H1 (cell line): ENCODE measurements around the gene PRKN. TPM values are rescaled to one million over a fixed set of nuclear protein-coding genes. Genes with fewer than 3 reads are reported as not detected.

ENCODE experiments used
- CTCF ChIA-PET: fragments of 300-600 bp; sonication (Branson Sonifier 250); formaldehyde crosslinking; loops from one replicate; lab custom pipeline; 2021; ENCODE audit not compliant: partially characterized antibody; lab: Charles Lee
- POLR2A ChIA-PET: fragments of 300-600 bp; sonication (Branson Sonifier 250); formaldehyde crosslinking; loops from one replicate; lab custom pipeline; 2021; ENCODE audit warnings: inconsistent platforms; ENCODE audit not compliant: partially characterized antibody; lab: Charles Lee
- DNase-seq, 2 experiments: peaks; one replicate each; pipeline versions ENCODE4 v3.0.0 to v3.0.0-alpha.2; 2010 to 2022; ENCODE audit warnings: low spot score in 2 of 2, low read depth in 1 of 2, mixed read lengths in 1 of 2
- FAIRE-seq: peaks from 2 replicates; lab custom pipeline; 2011; peaks lifted over from hg19 to GRCh38; lab: Jason Lieb, UNC
- H2AFZ ChIP-seq: 2 replicates; pipeline ENCODE4 v1.8.1; 2012; ENCODE audit warnings: low read length, inconsistent platforms
- H2AK5ac ChIP-seq: 2 replicates; pipeline ENCODE4 v1.6.1; 2013; ENCODE audit warnings: low read depth, low read length
- H2BK120ac ChIP-seq: replicated peaks from 2 replicates; pipeline ENCODE3; 2013; ENCODE audit warnings: low read depth, low read length, inconsistent platforms
- H2BK12ac ChIP-seq: 2 replicates; pipeline ENCODE4 v1.6.1; 2013; ENCODE audit warnings: low read depth, low read length
- H2BK15ac ChIP-seq: 2 replicates; pipeline ENCODE4 v1.6.1; 2013; ENCODE audit warnings: low read length
- H2BK20ac ChIP-seq: 2 replicates; pipeline ENCODE4 v1.6.1; 2013; ENCODE audit warnings: low read length
- H2BK5ac ChIP-seq: 2 replicates; pipeline ENCODE4 v1.6.1; 2013; ENCODE audit warnings: low read depth, low read length
- H3K14ac ChIP-seq: 2 replicates; pipeline ENCODE4 v1.6.1; 2013; ENCODE audit warnings: inconsistent platforms; ENCODE audit not compliant: insufficient read length
- H3K18ac ChIP-seq: 2 replicates; pipeline ENCODE4 v1.6.1; 2013; ENCODE audit warnings: low read length; ENCODE audit errors: extremely low read depth
- H3K23ac ChIP-seq: 2 replicates; pipeline ENCODE4 v1.6.1; 2013; ENCODE audit warnings: inconsistent platforms; ENCODE audit not compliant: insufficient read length
- H3K23me2 ChIP-seq: 2 replicates; pipeline ENCODE4 v1.6.1; 2013; ENCODE audit warnings: low read depth, low read length
- H3K27ac ChIP-seq: 2 replicates; pipeline ENCODE4 v1.6.1; 2011; ENCODE audit warnings: low read depth, low read length, inconsistent platforms
- H3K27me3 ChIP-seq, 4 experiments: replicated peaks in 1 of 4; 1 replicate in 1 of 4; 2 replicates in 3 of 4; pipeline versions ENCODE4 v1.6.1 to v1.8.1; 2011 to 2013; ENCODE audit warnings: low read length in 3 of 4, mild to moderate bottlenecking in 3 of 4, inconsistent platforms in 2 of 4, mixed read lengths in 2 of 4, moderate library complexity in 1 of 4; ENCODE audit not compliant: control insufficient read depth in 3 of 4, insufficient read depth in 3 of 4; ENCODE audit errors: extremely low read depth in 1 of 4
- H3K36me3 ChIP-seq, 4 experiments: 2 replicates each; pipeline versions ENCODE4 v1.6.1 to v1.8.1; 2011 to 2013; ENCODE audit warnings: mild to moderate bottlenecking in 4 of 4, low read length in 3 of 4, moderate library complexity in 2 of 4, control low read depth in 1 of 4, inconsistent platforms in 1 of 4; ENCODE audit not compliant: insufficient read depth in 4 of 4, control insufficient read depth in 2 of 4
- H3K4ac ChIP-seq: replicated peaks from 2 replicates; pipeline ENCODE3; 2013; ENCODE audit warnings: low read length, low read depth, mixed read lengths, inconsistent platforms; ENCODE audit not compliant: insufficient read length
- H3K4me1 ChIP-seq, 4 experiments: replicated peaks in 1 of 4; 1 replicate in 1 of 4; 2 replicates in 3 of 4; pipeline versions ENCODE4 v1.6.1 to v1.8.1; 2011 to 2013; ENCODE audit warnings: low read length in 3 of 4, inconsistent platforms in 2 of 4, mixed read lengths in 1 of 4; ENCODE audit not compliant: insufficient read depth in 4 of 4, control insufficient read depth in 3 of 4
- H3K4me2 ChIP-seq, 2 experiments: 2 replicates each; pipeline versions ENCODE4 v1.6.1 to v1.8.1; 2011 to 2013; ENCODE audit warnings: low read depth in 2 of 2, low read length in 2 of 2, control low read depth in 1 of 2, inconsistent platforms in 1 of 2, mild to moderate bottlenecking in 1 of 2; ENCODE audit not compliant: insufficient read depth in 1 of 2
- H3K4me3 ChIP-seq, 4 experiments: fragments of 200-600, 300-600 bp in 1 of 4; sonication (generic), shearing (Covaris generic), sonication (Bioruptor Twin) in 1 of 4; 2 replicates each; pipeline versions ENCODE4 v1.5.1 to v1.8.1; 2011 to 2016; ENCODE audit warnings: low read length in 4 of 4, low read depth in 3 of 4, control low read depth in 2 of 4, inconsistent platforms in 2 of 4, mild to moderate bottlenecking in 2 of 4, mixed read lengths in 1 of 4, moderate library complexity in 1 of 4; ENCODE audit not compliant: insufficient read depth in 2 of 4; ENCODE audit errors: extremely low read depth in 1 of 4
- H3K56ac ChIP-seq: replicated peaks from 2 replicates; pipeline ENCODE3; 2013; ENCODE audit warnings: low read depth, mild to moderate bottlenecking, mixed read lengths, low read length, inconsistent platforms; ENCODE audit not compliant: insufficient read length
- H3K79me1 ChIP-seq: 2 replicates; pipeline ENCODE4 v1.6.1; 2013; ENCODE audit warnings: low read depth, low read length, control low read depth
- H3K79me2 ChIP-seq, 2 experiments: 2 replicates each; pipeline versions ENCODE4 v1.6.1 to v1.8.1; 2012 to 2013; ENCODE audit warnings: low read length in 2 of 2, mild to moderate bottlenecking in 2 of 2, inconsistent platforms in 1 of 2; ENCODE audit not compliant: insufficient read depth in 2 of 2, control insufficient read depth in 1 of 2
- H3K9ac ChIP-seq, 4 experiments: replicated peaks in 1 of 4; 1 replicate in 1 of 4; 2 replicates in 3 of 4; pipeline versions ENCODE4 v1.6.1 to v1.8.1; 2011 to 2013; ENCODE audit warnings: low read depth in 3 of 4, low read length in 3 of 4, control low read depth in 2 of 4, mild to moderate bottlenecking in 2 of 4, moderate library complexity in 2 of 4, inconsistent platforms in 1 of 4; ENCODE audit errors: extremely low read depth in 1 of 4
- H3K9me3 ChIP-seq, 2 experiments: 2 replicates each; pipeline versions ENCODE4 v1.6.1 to v1.8.1; 2012 to 2013; ENCODE audit warnings: mild to moderate bottlenecking in 2 of 2, moderate library complexity in 2 of 2, control low read depth in 1 of 2, inconsistent platforms in 1 of 2, low read depth in 1 of 2, low read length in 1 of 2, mixed read lengths in 1 of 2; ENCODE audit not compliant: insufficient read depth in 2 of 2
- H4K20me1 ChIP-seq, 2 experiments: replicated peaks in 1 of 2; 2 replicates each; pipeline versions ENCODE3 to v1.8.1; 2011 to 2013; ENCODE audit warnings: inconsistent platforms in 2 of 2, low read length in 2 of 2, mild to moderate bottlenecking in 1 of 2; ENCODE audit not compliant: insufficient read depth in 2 of 2, control insufficient read depth in 1 of 2
- H4K5ac ChIP-seq: 2 replicates; pipeline ENCODE4 v1.6.1; 2013; ENCODE audit warnings: low read length, low read depth, mixed read lengths, inconsistent platforms; ENCODE audit not compliant: insufficient read length
- H4K8ac ChIP-seq: 2 replicates; pipeline ENCODE4 v1.8.0; 2013; ENCODE audit warnings: mild to moderate bottlenecking, moderate library complexity, low read length, inconsistent platforms; ENCODE audit not compliant: insufficient read depth; ENCODE audit errors: extremely low read depth
- H4K91ac ChIP-seq: replicated peaks from 2 replicates; pipeline ENCODE3; 2013; ENCODE audit warnings: low read length, mixed read lengths, inconsistent platforms; ENCODE audit not compliant: insufficient read length
- EGR1 ChIP-seq: IDR thresholded peaks from 2 replicates; pipeline ENCODE4 v1.6.1; 2011; ENCODE audit warnings: low read depth, low read length, borderline replicate concordance
- JUN ChIP-seq: IDR thresholded peaks from 2 replicates; pipeline ENCODE4 v1.6.1; 2011; ENCODE audit warnings: low read depth, mild to moderate bottlenecking, improper control_type of control experiment, low read length
- JUND ChIP-seq: IDR thresholded peaks from 2 replicates; pipeline ENCODE4 v1.6.1; 2011; ENCODE audit warnings: mild to moderate bottlenecking, improper control_type of control experiment, low read length
- RBBP5 ChIP-seq: IDR thresholded peaks from 2 replicates; pipeline ENCODE4 v1.7.1; 2012; ENCODE audit warnings: low read depth, mild to moderate bottlenecking, inconsistent platforms, low read length, moderate library complexity, borderline replicate concordance
- RNF2 ChIP-seq: fragments of 200-900, 300-1000 bp; sonication (generic); IDR thresholded peaks from 2 replicates; pipeline ENCODE4 v1.7.1; 2016; ENCODE audit warnings: borderline replicate concordance, low read depth, mild to moderate bottlenecking, antibody characterized with exemption, low read length; ENCODE audit not compliant: poor library complexity, severe bottlenecking; ENCODE audit errors: missing control alignments
- RXRA ChIP-seq: IDR thresholded peaks from 2 replicates; pipeline ENCODE4 v1.6.1; 2011; ENCODE audit warnings: low read depth, mild to moderate bottlenecking, low read length, moderate library complexity; ENCODE audit not compliant: insufficient read depth
- SIRT6 ChIP-seq: IDR thresholded peaks from one replicate; pipeline ENCODE4 v1.7.1; 2012; ENCODE audit warnings: low read length, inconsistent platforms
- SP1 ChIP-seq: IDR thresholded peaks from 2 replicates; pipeline ENCODE4 v1.6.1; 2011; ENCODE audit warnings: low read depth, low read length
- SP4 ChIP-seq: IDR thresholded peaks from 2 replicates; pipeline ENCODE4 v1.6.1; 2012; ENCODE audit warnings: low read length, inconsistent platforms
- SRF ChIP-seq: IDR thresholded peaks from 2 replicates; pipeline ENCODE4 v1.6.1; 2011; ENCODE audit warnings: mild to moderate bottlenecking, low read depth, low read length, moderate library complexity
- SUZ12 ChIP-seq: fragments of 200-600 bp; sonication (generic); IDR thresholded peaks from 2 replicates; pipeline ENCODE4 v1.6.1; 2012; ENCODE audit warnings: mild to moderate bottlenecking, inconsistent platforms, low read length, moderate library complexity, mixed read lengths
- TEAD4 ChIP-seq: IDR thresholded peaks from 2 replicates; pipeline ENCODE4 v1.6.1; 2012; ENCODE audit warnings: low read depth, low read length, inconsistent platforms, mixed read lengths
- WGBS, 2 experiments: shearing (Covaris generic) in 1 of 2; methylation state at CpG; one replicate each; pipeline versions ENCODE4 v1.1.6 to v1.1.7; 2013 to 2015; ENCODE audit warnings: low lambda C conversion rate in 2 of 2, mixed read lengths in 2 of 2, inconsistent platforms in 1 of 2, low coverage in 1 of 2, missing lambda C conversion rate in 1 of 2; ENCODE audit not compliant: insufficient replicate concordance in 2 of 2, insufficient coverage in 1 of 2, insufficient read length in 1 of 2; ENCODE audit errors: extremely low coverage in 1 of 2, missing lambda C conversion rate in 1 of 2; 5-methylcytosine and 5-hydroxymethylcytosine counted together
- polyA plus RNA-seq, 7 experiments: library from polyadenylated mRNA; depleted of rRNA in 3 of 7; stranded (reverse) in 5 of 7; unstranded in 2 of 7; fragments of >200 nt in 5 of 7; fragments of 200-250 nt in 2 of 7; gene quantifications; 1 replicate in 5 of 7; 2 replicates in 1 of 7; 4 replicates in 1 of 7; pipeline versions ENCODE4 v1.2.1 to v1.2.3, GENCODE V29; 2011 to 2013; ENCODE audit warnings: missing spikeins in 2 of 7, mixed read lengths in 2 of 7
- total RNA-seq: library from RNA; stranded (reverse); fragmentation: NEBNext Ultra II Directional; extraction: Animal tissue kit (Norgen Biotek cat#: 25700); gene quantifications from 2 replicates; pipeline ENCODE4 v1.2.1, GENCODE V29; 2021
- TF ChIP-seq, protein P1 (sequence below): IDR thresholded peaks from 2 replicates; pipeline ENCODE4 v1.6.1; 2011; ENCODE audit warnings: low read length, improper control_type of control experiment
- TF ChIP-seq, protein P2 (sequence below): IDR thresholded peaks from 2 replicates; pipeline ENCODE4 v1.6.1; 2012; ENCODE audit warnings: inconsistent platforms

Gene PRKN
- total and polyA plus RNA-seq, 2 of the 8 experiments (the other 6 are each of a cell fraction or from before 2014, with no cell fraction given), result 0.13 to 0.29 TPM

DNA sequence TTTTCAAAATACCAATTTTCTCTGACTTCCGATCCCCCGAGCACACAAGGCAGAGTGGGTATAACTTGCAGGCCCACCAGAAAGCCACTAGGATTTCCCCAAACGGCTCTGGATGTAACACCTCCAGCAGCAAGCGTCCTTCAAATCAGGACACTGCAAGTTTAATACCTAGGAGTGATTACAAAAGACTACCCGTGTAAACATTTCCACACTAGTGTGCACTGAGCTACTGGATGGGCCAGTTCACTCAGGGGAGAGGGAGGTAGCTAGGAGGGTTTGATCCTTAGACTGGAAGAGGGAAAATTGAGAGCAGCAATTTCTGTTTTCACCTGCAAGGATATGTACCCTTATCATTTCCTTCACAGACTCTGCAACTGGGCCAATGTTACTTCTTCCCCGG, 1361.9 kb downstream of the PRKN start:
- Histone ChIP-seq H3K9me3 (0 out of 4 replicates have a peak, but pooled peaks cover 3 to 8% of the 10 kb centered on the region in 2 experiments), H3K23ac (no peak overlapping the region), H3K4me3 (no peak overlapping the region), H2AFZ (no peak overlapping the region), H2BK15ac (no peak overlapping the region), H3K4me2 (no peak overlapping the region), H3K36me3 (no peaks in the 10 kb centered on the region), H3K79me2 (no peaks in the 10 kb centered on the region), H3K4ac (no peak overlapping the region), H3K27me3 (no peaks in the 10 kb centered on the region), H4K8ac (no peak overlapping the region), H3K56ac (no peak overlapping the region), H2BK120ac (no peak overlapping the region), H3K23me2 (no peaks in the 10 kb centered on the region), H4K91ac (no peak overlapping the region), H2BK20ac (no peak overlapping the region), H2BK12ac (no peak overlapping the region), H4K20me1 (no peaks in the 10 kb centered on the region), H2BK5ac (no peak overlapping the region), H2AK5ac (no peak overlapping the region), H3K9ac (no peak overlapping the region), H3K14ac (no peak overlapping the region), H3K4me1 (no peaks in the 10 kb centered on the region), H3K79me1 (no peaks in the 10 kb centered on the region), H4K5ac (no peak overlapping the region), H3K27ac (no peak overlapping the region), H3K18ac (no peak overlapping the region)
- DNase-seq (no peak), FAIRE-seq (no peak)
- POLR2A ChIA-PET, result no interaction called here
- CTCF ChIA-PET, result interaction anchor here (0.7 to 6.8 kb wide), 8 partner anchors 8 to 615 kb away, joined by 3 to 57 read pairs (median 4); no protein-coding TSS in a partner anchor
- 90% methylated on average over 6 of the region's 6 CpGs; no CpG with 5 or more reads in 1 of the 2 experiments for WGBS, 2 experiments
- no peak for TF ChIP-seq JUND
- TF ChIP-seq TEAD4, result no peak
- no peak for TF ChIP-seq SP4
- TF ChIP-seq, protein P1, sequence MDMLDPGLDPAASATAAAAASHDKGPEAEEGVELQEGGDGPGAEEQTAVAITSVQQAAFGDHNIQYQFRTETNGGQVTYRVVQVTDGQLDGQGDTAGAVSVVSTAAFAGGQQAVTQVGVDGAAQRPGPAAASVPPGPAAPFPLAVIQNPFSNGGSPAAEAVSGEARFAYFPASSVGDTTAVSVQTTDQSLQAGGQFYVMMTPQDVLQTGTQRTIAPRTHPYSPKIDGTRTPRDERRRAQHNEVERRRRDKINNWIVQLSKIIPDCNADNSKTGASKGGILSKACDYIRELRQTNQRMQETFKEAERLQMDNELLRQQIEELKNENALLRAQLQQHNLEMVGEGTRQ, result no peak
- no peak for TF ChIP-seq SIRT6
- no peak for TF ChIP-seq SRF
- TF ChIP-seq RBBP5, result no peak
- no peak for TF ChIP-seq SUZ12
- TF ChIP-seq, protein P2, sequence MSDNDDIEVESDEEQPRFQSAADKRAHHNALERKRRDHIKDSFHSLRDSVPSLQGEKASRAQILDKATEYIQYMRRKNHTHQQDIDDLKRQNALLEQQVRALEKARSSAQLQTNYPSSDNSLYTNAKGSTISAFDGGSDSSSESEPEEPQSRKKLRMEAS, result no peak
- TF ChIP-seq RXRA, result no peak
- TF ChIP-seq RNF2, result no peak
- no peak for TF ChIP-seq SP1
- TF ChIP-seq JUN, result no peak
- TF ChIP-seq EGR1, result no peak
